Medulla oblongata (tissue), 1 donor: ENCODE measurements around the gene FAM227A.
"Not testable (repeated sequence)": the region's sequence is repeated elsewhere in the genome, so short reads cannot be mapped to it uniquely, and the experiment has no call there.

Source experiments
- DNase-seq: peaks from one replicate; pipeline ENCODE4 v3.0.0-alpha.2; 2015; ENCODE audit errors: extremely low spot score

Gene FAM227A

GRCh38 chr22:38611559-38611958 is 44.6 kb downstream of the FAM227A start:
- DNase-seq: no peak

GRCh38 chr22:38610234-38610633 is 46.0 kb downstream of the FAM227A start:
- DNase-seq: no peak

GRCh38 chr22:38608992-38609750 is 47.0 kb downstream of the FAM227A start:
- DNase-seq: no peak

GRCh38 chr22:38607680-38608079 is 48.5 kb downstream of the FAM227A start:
- no peak for DNase-seq

- DNase-seq: no peak
Observed at GRCh38 chr22:38602166-38602565, 54.0 kb downstream of the FAM227A start.

GRCh38 chr22:38601221-38601764 is 54.9 kb downstream of the FAM227A start:
- no peak for DNase-seq

GRCh38 chr22:38599466-38599865 is 56.7 kb downstream of the FAM227A start:
- DNase-seq: no peak

- DNase-seq: not testable (repeated sequence)
Observed at GRCh38 chr22:38582923-38583322, 73.3 kb downstream of the FAM227A start.

- no peak for DNase-seq
Observed at GRCh38 chr22:38578505-38578904, 77.7 kb downstream of the FAM227A start.

GRCh38 chr22:38572065-38572464 is 84.1 kb downstream of the FAM227A start:
- DNase-seq: peak; percentile 76

- DNase-seq: peak; percentile 66
Observed at GRCh38 chr22:38570779-38571364, 85.3 kb downstream of the FAM227A start.

GRCh38 chr22:38569972-38570778 is 86.0 kb downstream of the FAM227A start, which contains the start of gene DMC1:
DMC1 (minus strand) TSS chr22:38570183; CDS start chr22:38568256, 1,927 bp downstream.
- DNase-seq: peak; percentile 90

- no peak for DNase-seq
Observed at GRCh38 chr22:38569181-38569971, 86.8 kb downstream of the FAM227A start.

GRCh38 chr22:38567531-38568285 is 88.5 kb downstream of the FAM227A start:
- no peak for DNase-seq

GRCh38 chr22:38566726-38567504 is 89.3 kb downstream of the FAM227A start:
- no peak for DNase-seq

- DNase-seq: no peak
Observed at GRCh38 chr22:38565441-38565840, 90.8 kb downstream of the FAM227A start.

GRCh38 chr22:38564669-38565068 is 91.5 kb downstream of the FAM227A start:
- no peak for DNase-seq

GRCh38 chr22:38554281-38554680 is 101.9 kb downstream of the FAM227A start:
- DNase-seq: no peak

- no peak for DNase-seq
Observed at GRCh38 chr22:38549101-38549894, 106.9 kb downstream of the FAM227A start.
